SK-N-MC (cell line): Measurements from ENCODE around the gene CAMSAP3.

Experiments
- DNase-seq: peaks from one replicate; pipeline ENCODE4 v3.0.0-alpha.2; 2011; ENCODE audit warnings: low read depth, low spot score
- H3K27ac ChIP-seq: fragments of 200-600 bp; sonication (generic); 2 replicates; pipeline ENCODE4 v1.5.1; 2016; ENCODE audit warnings: mixed run types
- H3K36me3 ChIP-seq: fragments of 200-600 bp; sonication (generic); 2 replicates; pipeline ENCODE4 v1.6.1; 2017; ENCODE audit warnings: antibody characterized with exemption, low read length, mixed read lengths; ENCODE audit not compliant: insufficient read depth
- H3K4me3 ChIP-seq: fragments of 200-600 bp; sonication (generic); 2 replicates; pipeline ENCODE4 v1.5.1; 2016
- H3K9ac ChIP-seq: fragments of 200-600 bp; sonication (generic); 2 replicates; pipeline ENCODE4 v1.8.0; 2017; ENCODE audit warnings: mixed run types, mixed read lengths; ENCODE audit not compliant: insufficient read length
- H3K9me3 ChIP-seq: fragments of 200-600 bp; sonication (generic); 2 replicates; pipeline ENCODE4 v1.6.1; 2017; ENCODE audit warnings: low read depth, mild to moderate bottlenecking, antibody characterized with exemption, low read length, moderate library complexity, mixed read lengths
- EZH2 ChIP-seq: fragments of 200-600 bp; sonication (generic); IDR thresholded peaks from one replicate; pipeline ENCODE4 v1.6.1; 2017; ENCODE audit warnings: antibody characterized with exemption
- FOXP2 ChIP-seq: optimal IDR thresholded peaks from 2 replicates; pipeline ENCODE3; 2011; ENCODE audit warnings: mild to moderate bottlenecking, moderate library complexity; ENCODE audit not compliant: insufficient read depth; ENCODE audit errors: extremely low read length, control extremely low read depth
- POLR2AphosphoS5 ChIP-seq: IDR thresholded peaks from 2 replicates; pipeline ENCODE4 v1.6.1; 2012; ENCODE audit warnings: mild to moderate bottlenecking, low read depth, low read length, borderline replicate concordance

The CAMSAP3 gene

GRCh38 chr19:7631577-7631976 is 35.9 kb downstream of the CAMSAP3 start:
- no peaks in the 10 kb centered on the region; the same call in 1 of the 2 replicates for H3K36me3 ChIP-seq
- TF ChIP-seq EZH2 (no peak), POLR2AphosphoS5 (no peak), FOXP2 (no peak)
- no peak overlapping the region for H3K9ac ChIP-seq
- H3K9me3 ChIP-seq, result no peaks in the 10 kb centered on the region
- no peak for DNase-seq
- H3K4me3 ChIP-seq, result no peak overlapping the region
- no peak overlapping the region for H3K27ac ChIP-seq

GRCh38 chr19:7632340-7633203 is 36.9 kb downstream of the CAMSAP3 start:
- Histone ChIP-seq H3K9ac (no peak overlapping the region), H3K4me3 (no peak overlapping the region), H3K36me3 (no peaks in the 10 kb centered on the region), H3K27ac (no peak overlapping the region), H3K9me3 (no peaks in the 10 kb centered on the region)
- DNase-seq, result no peak
- TF ChIP-seq EZH2 (no peak), POLR2AphosphoS5 (no peak), FOXP2 (no peak)

GRCh38 chr19:7633698-7634097 is 38.0 kb downstream of the CAMSAP3 start, which contains the start of gene PCP2:
PCP2 (minus strand) TSS chr19:7633719; CDS start chr19:7633457, 262 bp downstream.
- H3K27ac ChIP-seq, result no peak within 1 kb of the TSS
- TF ChIP-seq FOXP2, result no peak
- TF ChIP-seq POLR2AphosphoS5, result no peak; the same call in 1 of the 2 replicates
- no peak for TF ChIP-seq EZH2
- no peak within 1 kb of the TSS for H3K9ac ChIP-seq
- H3K9me3 ChIP-seq, result no peaks in the 10 kb centered on the region
- H3K36me3 ChIP-seq, result no peaks in the 10 kb centered on the region
- no peak for DNase-seq
- no peak within 1 kb of the TSS for H3K4me3 ChIP-seq

DNA sequence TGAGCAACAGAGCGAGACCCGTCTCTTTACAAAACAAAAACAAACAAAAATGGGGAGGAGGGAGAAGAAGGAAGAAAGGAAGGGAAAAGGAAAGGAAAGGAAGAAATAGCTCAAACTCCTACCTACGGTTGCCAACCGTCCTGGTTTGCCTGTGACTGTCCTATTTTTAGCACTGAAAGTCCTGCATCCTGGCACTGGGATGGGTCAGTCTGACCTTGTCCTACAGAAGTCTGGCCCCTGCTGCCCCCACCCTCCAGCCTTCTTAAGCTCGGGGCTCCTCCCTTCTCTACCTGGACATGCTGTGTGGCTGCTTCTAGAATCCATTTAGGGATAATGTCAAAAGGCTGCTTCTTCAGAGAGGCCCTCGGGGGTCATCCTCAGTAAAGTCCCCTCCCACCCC is 40.0 kb downstream of the CAMSAP3 start:
- H3K9ac ChIP-seq, result no peak overlapping the region
- no peaks in the 10 kb centered on the region for H3K9me3 ChIP-seq
- H3K4me3 ChIP-seq, result no peak overlapping the region
- TF ChIP-seq EZH2 (no peak), POLR2AphosphoS5 (no peak), FOXP2 (no peak)
- no peak for DNase-seq
- H3K27ac ChIP-seq, result no peak overlapping the region
- no peaks in the 10 kb centered on the region for H3K36me3 ChIP-seq

GRCh38 chr19:7636317-7636690 is 40.6 kb downstream of the CAMSAP3 start:
- TF ChIP-seq POLR2AphosphoS5 (no peak), FOXP2 (no peak), EZH2 (no peak)
- no peak for DNase-seq
- Histone ChIP-seq H3K27ac (no peak overlapping the region), H3K36me3 (no peaks in the 10 kb centered on the region), H3K4me3 (peak overlapping the region; percentile 76), H3K9ac (no peak overlapping the region), H3K9me3 (no peaks in the 10 kb centered on the region)

DNA sequence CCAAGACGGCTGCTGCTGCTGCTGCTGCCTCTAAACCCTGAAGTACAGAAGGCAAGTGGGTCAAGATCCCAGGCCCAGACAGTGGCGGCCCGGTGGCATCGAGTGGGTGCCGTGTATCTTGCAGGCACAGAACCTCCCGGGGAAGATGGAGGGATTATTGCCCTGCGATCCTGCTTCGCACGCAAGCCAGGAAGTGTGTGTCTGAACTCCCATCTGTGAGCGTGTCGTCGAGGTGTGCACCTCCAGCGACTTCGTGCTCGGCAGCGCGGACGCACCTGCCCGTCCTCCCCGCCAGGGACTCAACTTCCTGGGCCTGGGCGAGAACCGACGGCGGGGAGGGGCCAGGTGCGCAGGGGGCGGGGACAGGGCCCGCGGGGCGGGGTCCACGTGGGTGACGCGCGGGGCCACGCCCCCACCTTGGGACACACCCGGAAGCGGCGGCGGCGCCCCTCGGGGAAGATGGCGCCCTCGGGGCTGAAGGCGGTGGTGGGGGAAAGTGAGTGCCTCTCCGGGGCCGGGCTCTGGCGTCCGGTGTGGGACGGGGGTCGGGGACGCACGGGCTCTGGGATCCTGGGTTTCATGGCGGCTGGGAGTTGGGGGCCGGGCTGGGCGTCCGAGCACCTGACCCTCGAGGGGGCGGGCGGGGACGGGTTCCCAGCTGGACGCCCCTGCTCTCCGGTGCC is 41.2 kb downstream of the CAMSAP3 start, which contains the start of gene STXBP2:
STXBP2 (plus strand) TSS at position 420 of the 683 bp plus-strand sequence; CDS start at position 460, 40 bp downstream.
- Histone ChIP-seq H3K4me3 (peak within 1 kb of the TSS; percentile 76), H3K36me3 (no peaks in the 10 kb centered on the region), H3K9ac (peak within 1 kb of the TSS; percentile 87), H3K9me3 (no peaks in the 10 kb centered on the region), H3K27ac (no peak within 1 kb of the TSS)
- DNase-seq, result no peak
- TF ChIP-seq POLR2AphosphoS5, result peak; percentile 62; the same call in 1 of the 2 replicates
- TF ChIP-seq FOXP2, result no peak

DNA sequence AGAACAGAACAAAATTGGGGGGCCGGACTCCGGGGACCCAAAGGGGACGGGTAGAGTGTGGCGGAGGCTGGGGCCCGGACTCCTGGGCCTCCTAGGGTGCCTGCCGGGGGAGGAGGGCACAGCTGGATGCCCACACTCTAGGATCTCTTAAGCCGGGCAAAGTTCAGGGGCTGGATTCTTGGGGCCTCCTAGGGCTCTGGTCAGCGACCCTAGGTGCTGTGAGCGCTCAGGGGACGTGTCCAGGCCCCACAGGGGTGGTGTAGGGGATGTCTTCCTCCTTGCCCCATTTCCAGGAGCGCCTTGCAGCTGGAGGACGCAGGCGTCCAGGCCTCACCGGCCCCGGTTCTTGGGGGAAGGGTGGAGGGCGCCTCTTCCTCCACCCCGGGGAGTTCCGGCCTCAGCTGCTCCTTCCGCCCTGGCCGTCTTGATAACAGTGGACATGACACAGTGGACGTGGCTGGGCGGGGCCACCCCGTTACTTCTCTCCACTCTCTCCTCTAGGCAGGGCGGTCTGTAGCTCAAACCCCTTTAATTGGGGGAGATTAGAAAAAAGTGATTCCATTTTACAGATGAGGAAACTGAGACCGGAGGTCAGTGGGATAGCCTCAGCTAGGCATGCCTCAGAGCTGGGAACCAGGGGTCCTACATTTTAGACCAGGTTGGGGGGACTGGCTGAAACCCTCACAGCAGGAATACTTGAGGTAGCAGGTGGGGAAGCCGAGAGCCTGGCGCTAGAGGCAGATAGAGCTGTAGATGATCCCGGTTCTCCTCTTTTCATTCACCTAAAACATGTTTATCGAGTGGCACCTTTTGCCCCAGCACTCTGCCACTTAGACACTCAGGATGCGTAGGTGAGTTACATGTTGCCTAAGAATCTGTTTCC is 42.0 kb downstream of the CAMSAP3 start:
- DNase-seq, result no peak

DNA sequence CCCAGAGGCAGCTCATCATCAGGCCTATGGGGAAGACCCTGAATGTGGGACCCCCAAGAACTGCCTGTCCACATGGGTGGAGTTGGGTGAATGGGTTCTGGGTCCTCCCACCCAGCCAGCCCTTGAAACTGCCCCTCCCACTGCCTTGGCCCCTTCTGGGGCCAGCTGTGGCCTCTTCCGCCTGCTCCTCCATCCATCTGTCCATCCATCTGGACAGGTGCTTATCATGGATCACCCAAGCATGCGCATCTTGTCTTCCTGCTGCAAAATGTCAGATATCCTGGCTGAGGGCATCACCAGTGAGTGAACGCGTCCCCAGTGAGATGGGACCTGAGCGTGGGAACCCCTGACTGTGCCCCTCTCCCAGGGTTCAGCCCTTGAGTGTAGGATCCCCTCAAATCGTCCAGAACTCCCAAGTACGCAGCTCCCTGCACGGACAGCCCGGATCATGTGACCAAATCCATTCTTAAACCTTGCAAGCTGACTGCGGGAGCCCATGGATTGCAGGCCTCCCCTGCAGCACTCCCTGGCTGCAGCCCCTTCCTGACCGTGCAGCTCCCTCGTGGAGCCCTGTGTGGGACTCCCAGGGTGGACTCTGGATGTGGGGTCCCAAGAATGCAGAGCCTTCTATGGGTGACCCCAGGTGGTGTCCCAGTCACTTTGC is 43.3 kb downstream of the CAMSAP3 start:
- H3K9ac ChIP-seq, result no peak overlapping the region
- H3K36me3 ChIP-seq, result no peaks in the 10 kb centered on the region
- no peaks in the 10 kb centered on the region for H3K9me3 ChIP-seq
- no peak for TF ChIP-seq FOXP2
- TF ChIP-seq POLR2AphosphoS5, result no peak
- no peak for TF ChIP-seq EZH2
- H3K27ac ChIP-seq, result no peak overlapping the region
- DNase-seq, result no peak
- H3K4me3 ChIP-seq, result no peak overlapping the region

More for the DNA sequence above, 42.0 kb downstream of the CAMSAP3 start:
- peak overlapping the region; percentile 76 for H3K4me3 ChIP-seq
- peak overlapping the region; percentile 87 for H3K9ac ChIP-seq
- H3K36me3 ChIP-seq, result no peaks in the 10 kb centered on the region
- no peak overlapping the region for H3K27ac ChIP-seq
- TF ChIP-seq EZH2 (no peak), POLR2AphosphoS5 (no peak), FOXP2 (no peak)
- H3K9me3 ChIP-seq, result no peaks in the 10 kb centered on the region
